Progenitor cell of endocrine pancreas (in vitro differentiated cells): ENCODE measurements around the gene CAPRIN1. TPM values are rescaled to one million over a fixed set of nuclear protein-coding genes. Genes with fewer than 3 reads are reported as not detected.

Experiments used
- DNase-seq: peaks from one replicate; pipeline ENCODE4 v3.0.0; 2021; ENCODE audit warnings: low spot score; ENCODE audit not compliant: unreplicated experiment
- H3K27ac Mint-ChIP-seq: 2 replicates; pipeline ENCODE4 v1.8.0; 2021; ENCODE audit warnings: mild to moderate bottlenecking, moderate library complexity, mixed read lengths
- H3K27me3 Mint-ChIP-seq: 2 replicates; pipeline ENCODE4 v1.8.0; 2021; ENCODE audit warnings: mixed read lengths
- H3K36me3 Mint-ChIP-seq: 2 replicates; pipeline ENCODE4 v1.8.0; 2022; ENCODE audit warnings: mixed read lengths; ENCODE audit not compliant: insufficient read depth
- H3K4me1 Mint-ChIP-seq: 2 replicates; pipeline ENCODE4 v1.8.0; 2021; ENCODE audit warnings: low read depth, mixed read lengths
- H3K4me3 Mint-ChIP-seq: 2 replicates; pipeline ENCODE4 v1.8.0; 2021; ENCODE audit warnings: low read depth, mild to moderate bottlenecking, moderate library complexity, mixed read lengths
- H3K9me3 Mint-ChIP-seq: 2 replicates; pipeline ENCODE4 v1.8.0; 2021; ENCODE audit warnings: low read depth, mixed read lengths
- total RNA-seq: library from RNA; stranded (reverse); gene quantifications from 2 replicates; pipeline ENCODE4 v1.2.1, GENCODE V29; 2021
- TF ChIP-seq, protein P1 (sequence below): fragments of 200-600 bp; sonication (generic); IDR thresholded peaks from one replicate; pipeline ENCODE4 v1.5.0; 2021; ENCODE audit warnings: antibody characterized with exemption, mild to moderate bottlenecking; ENCODE audit not compliant: unreplicated experiment

The CAPRIN1 gene
- total RNA-seq, 1 donor from 2014 or later, result 325 TPM

GRCh38 chr11:34098813-34099212 is 47.3 kb downstream of the CAPRIN1 start:
- TF ChIP-seq, protein P1, sequence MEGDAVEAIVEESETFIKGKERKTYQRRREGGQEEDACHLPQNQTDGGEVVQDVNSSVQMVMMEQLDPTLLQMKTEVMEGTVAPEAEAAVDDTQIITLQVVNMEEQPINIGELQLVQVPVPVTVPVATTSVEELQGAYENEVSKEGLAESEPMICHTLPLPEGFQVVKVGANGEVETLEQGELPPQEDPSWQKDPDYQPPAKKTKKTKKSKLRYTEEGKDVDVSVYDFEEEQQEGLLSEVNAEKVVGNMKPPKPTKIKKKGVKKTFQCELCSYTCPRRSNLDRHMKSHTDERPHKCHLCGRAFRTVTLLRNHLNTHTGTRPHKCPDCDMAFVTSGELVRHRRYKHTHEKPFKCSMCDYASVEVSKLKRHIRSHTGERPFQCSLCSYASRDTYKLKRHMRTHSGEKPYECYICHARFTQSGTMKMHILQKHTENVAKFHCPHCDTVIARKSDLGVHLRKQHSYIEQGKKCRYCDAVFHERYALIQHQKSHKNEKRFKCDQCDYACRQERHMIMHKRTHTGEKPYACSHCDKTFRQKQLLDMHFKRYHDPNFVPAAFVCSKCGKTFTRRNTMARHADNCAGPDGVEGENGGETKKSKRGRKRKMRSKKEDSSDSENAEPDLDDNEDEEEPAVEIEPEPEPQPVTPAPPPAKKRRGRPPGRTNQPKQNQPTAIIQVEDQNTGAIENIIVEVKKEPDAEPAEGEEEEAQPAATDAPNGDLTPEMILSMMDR, result no peak
- peaks cover 22% of the 10 kb centered on the region for H3K36me3 Mint-ChIP-seq
- H3K27ac Mint-ChIP-seq, result peak overlapping the region; percentile 34

GRCh38 chr11:34104680-34105078 is 53.1 kb downstream of the CAPRIN1 start:
- peak overlapping the region; percentile 97 for H3K27ac Mint-ChIP-seq
- H3K4me1 Mint-ChIP-seq, result peaks cover 16% of the 10 kb centered on the region
- H3K9me3 Mint-ChIP-seq, result no peaks in the 10 kb centered on the region
- H3K27me3 Mint-ChIP-seq, result no peaks in the 10 kb centered on the region
- peak overlapping the region; percentile 95 for H3K4me3 Mint-ChIP-seq
- TF ChIP-seq, protein P1, result no peak
- peaks cover 12% of the 10 kb centered on the region for H3K36me3 Mint-ChIP-seq
- DNase-seq, result no peak

More at GRCh38 chr11:34098813-34099212, 47.3 kb downstream of the CAPRIN1 start:
- DNase-seq, result no peak
- Mint-ChIP-seq H3K4me1 (no peaks in the 10 kb centered on the region), H3K4me3 (no peak overlapping the region), H3K27me3 (no peaks in the 10 kb centered on the region), H3K9me3 (no peaks in the 10 kb centered on the region)

- Mint-ChIP-seq H3K27me3 (no peaks in the 10 kb centered on the region), H3K4me1 (peaks cover 16% of the 10 kb centered on the region), H3K9me3 (no peaks in the 10 kb centered on the region), H3K4me3 (peak within 1 kb of the TSS; percentile 95), H3K27ac (peak within 1 kb of the TSS; percentile 97), H3K36me3 (peaks cover 12% of the 10 kb centered on the region)
- TF ChIP-seq, protein P1, result peak; percentile 26
- peak; percentile 92 for DNase-seq
These were observed 53.8 kb downstream of the CAPRIN1 start, which contains the start of gene NAT10 for GRCh38 chr11:34105079-34105956. Gene NAT10 (plus strand): TSS chr11:34105629. CDS start chr11:34108226, 2,597 bp downstream.

DNA sequence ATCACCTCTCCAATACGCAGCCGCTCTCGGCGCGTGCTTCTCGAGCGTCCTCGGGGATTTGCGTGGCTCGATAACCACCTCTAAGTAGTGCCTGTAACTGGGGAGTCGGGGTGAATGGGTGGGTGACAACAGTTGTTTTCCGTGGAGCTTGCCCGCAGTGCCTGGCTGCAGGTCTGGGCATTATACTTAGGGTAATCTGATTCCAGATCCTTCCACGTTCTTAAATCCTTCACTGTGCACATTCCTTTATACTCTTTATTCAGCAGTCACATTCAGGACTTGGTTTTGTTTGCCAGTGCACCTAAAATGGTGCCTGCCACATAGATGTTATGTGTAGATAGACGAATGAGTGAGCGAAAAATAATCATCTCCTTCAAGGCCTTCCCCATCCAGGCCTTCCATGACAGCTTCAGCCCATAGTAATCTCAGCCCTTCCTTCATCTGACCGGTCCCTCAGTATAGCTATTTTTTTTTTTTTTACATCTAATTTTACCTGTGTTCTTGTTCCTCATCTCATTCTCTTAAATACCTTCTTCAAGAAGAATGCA is 54.5 kb downstream of the CAPRIN1 start:
- Mint-ChIP-seq H3K36me3 (peaks cover 10% of the 10 kb centered on the region), H3K27ac (peak overlapping the region; percentile 97), H3K27me3 (no peaks in the 10 kb centered on the region), H3K9me3 (no peaks in the 10 kb centered on the region), H3K4me1 (peaks cover 16% of the 10 kb centered on the region), H3K4me3 (peak overlapping the region; percentile 95)
- DNase-seq, result no peak
- TF ChIP-seq, protein P1, result no peak

DNA sequence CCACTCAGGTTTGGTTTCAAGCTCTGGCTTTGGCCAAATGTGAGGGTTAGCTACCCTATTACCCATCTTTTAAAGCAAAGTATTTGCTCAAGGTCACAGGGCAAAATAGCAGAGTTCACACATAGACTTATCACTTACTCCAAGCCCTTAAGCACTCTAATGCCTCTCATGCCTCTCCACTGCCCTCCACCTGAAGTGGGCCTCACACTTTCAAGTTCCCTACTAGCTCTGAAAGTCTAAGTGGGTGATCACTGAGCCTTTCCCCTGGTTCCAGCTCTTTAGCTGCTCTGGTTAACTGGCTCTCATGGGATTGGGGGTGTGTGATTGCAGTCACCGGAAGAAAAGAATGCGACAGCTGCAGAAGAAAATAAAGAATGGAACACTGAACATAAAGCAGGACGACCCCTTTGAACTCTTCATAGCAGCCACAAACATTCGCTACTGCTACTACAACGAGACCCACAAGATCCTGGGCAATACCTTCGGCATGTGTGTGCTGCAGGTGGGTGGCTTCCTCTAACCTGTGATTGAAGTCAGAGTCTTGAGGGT is 60.3 kb downstream of the CAPRIN1 start:
- peaks cover 26% of the 10 kb centered on the region for H3K36me3 Mint-ChIP-seq
- DNase-seq, result no peak
- TF ChIP-seq, protein P1, result no peak
- H3K4me1 Mint-ChIP-seq, result peaks cover 3% of the 10 kb centered on the region
- H3K9me3 Mint-ChIP-seq, result no peaks in the 10 kb centered on the region
- no peak overlapping the region for H3K27ac Mint-ChIP-seq
- H3K4me3 Mint-ChIP-seq, result no peak overlapping the region
- no peaks in the 10 kb centered on the region for H3K27me3 Mint-ChIP-seq
